ENCODE data around the gene RPGRIP1L. TPM values are rescaled to one million over a fixed set of nuclear protein-coding genes. Genes with fewer than 3 reads are reported as not detected.

RPGRIP1L gene
- polyA plus RNA-seq, 2 of the 4 experiments (the other 2 are of a cell fraction), result 13.0 to 19.6 TPM

GRCh38 chr16:53666786-53667415, 36.8 kb downstream of the RPGRIP1L start:
- H3K9me3 ChIP-seq, result no peaks in the 10 kb centered on the region
- ChIA-PET POLR2A (no interaction called here), CTCF (no interaction called here)
- H3K4me3 ChIP-seq, result no peak overlapping the region
- DNase-seq (ENCODE audit: low read depth in 1 of 2, low spot score in 1 of 2), result no peak
- H3K4me1 ChIP-seq, result peaks cover 10% of the 10 kb centered on the region; the same call in 2 of the 3 replicates
- WGBS (ENCODE audit: missing lambda C conversion rate), result 86% methylated on average over 3 of the region's 3 CpGs
- no peak for ATAC-seq
- H3K4me2 ChIP-seq, result no peak overlapping the region
- FAIRE-seq, result no peak
- TF ChIP-seq FOXS1 (CRISPR knock-in tag; IDR thresholded peaks at IDR 0.05) (no peak), RCOR1 (IDR thresholded peaks at IDR 0.05; ENCODE audit: low read depth, low read length) (no peak), EHF (CRISPR knock-in tag; IDR thresholded peaks at IDR 0.05) (no peak), TP53 (CRISPR knock-in tag; IDR thresholded peaks at IDR 0.05) (no peak)
- H3K27ac ChIP-seq, result no peak overlapping the region

GRCh38 chr16:53664724-53665345, 38.8 kb downstream of the RPGRIP1L start:
- Histone ChIP-seq H3K4me1 (peaks cover 10% of the 10 kb centered on the region; the same call in 2 of the 3 replicates), H3K4me2 (no peak overlapping the region), H3K9me3 (no peaks in the 10 kb centered on the region), H3K4me3 (no peak overlapping the region), H3K27ac (no peak overlapping the region)
- WGBS (ENCODE audit: missing lambda C conversion rate), result 77% methylated on average over 7 of the region's 7 CpGs
- TF ChIP-seq CEBPB (IDR thresholded peaks at IDR 0.05), result no peak
- no peak for TF ChIP-seq HMGXB4 (CRISPR knock-in tag; IDR thresholded peaks at IDR 0.05; ENCODE audit: borderline replicate concordance)
- no peak for TF ChIP-seq REST (IDR thresholded peaks at IDR 0.05)
- TF ChIP-seq NR3C1 (IDR thresholded peaks at IDR 0.05), result no peak
- no peak for TF ChIP-seq EHF (CRISPR knock-in tag; IDR thresholded peaks at IDR 0.05)
- no peak for TF ChIP-seq PBX3 (IDR thresholded peaks at IDR 0.05)
- no peak for TF ChIP-seq BHLHE40 (IDR thresholded peaks at IDR 0.05; ENCODE audit: low read depth, low read length)
- no peak for TF ChIP-seq RFX5 (IDR thresholded peaks at IDR 0.05)
- TF ChIP-seq FOSB (CRISPR knock-in tag; IDR thresholded peaks at IDR 0.05), result no peak
- no peak for TF ChIP-seq PHF8 (IDR thresholded peaks at IDR 0.05; ENCODE audit: borderline replicate concordance, low read depth)
- no peak for TF ChIP-seq HDAC2 (IDR thresholded peaks at IDR 0.05)
- no peak for TF ChIP-seq NPAS2 (CRISPR knock-in tag; IDR thresholded peaks at IDR 0.05; ENCODE audit: borderline replicate concordance)
- no peak for TF ChIP-seq CHD4 (IDR thresholded peaks at IDR 0.05; ENCODE audit: borderline replicate concordance)
- TF ChIP-seq BCL3 (IDR thresholded peaks at IDR 0.05), result no peak
- TF ChIP-seq ELK1 (IDR thresholded peaks at IDR 0.05; ENCODE audit: low read depth, low read length), result no peak
- no peak for TF ChIP-seq HEYL (CRISPR knock-in tag; IDR thresholded peaks at IDR 0.05)
- no peak for TF ChIP-seq POLR2AphosphoS2 (conservative IDR thresholded peaks at IDR 0.05; ENCODE audit: low read length)
- no peak for TF ChIP-seq EHMT2 (IDR thresholded peaks at IDR 0.05; ENCODE audit: low read depth)
- FAIRE-seq (no peak), ATAC-seq (no peak), DNase-seq (ENCODE audit: low read depth in 1 of 2, low spot score in 1 of 2) (no peak)
- ChIA-PET CTCF (no interaction called here), POLR2A (interaction anchor here (0.6 kb wide), 1 partner anchor 212 kb away, joined by 3 read pairs; no protein-coding TSS in a partner anchor)
